ENCODE measurements around the gene ENG.

Gene ENG

GRCh38 chr9:127816362-127816725 lies 38.1 kb downstream of the ENG start:
- H3K4me3 ChIP-seq (ENCODE audit: low read length), result no peak overlapping the region
- H2AFZ ChIP-seq (ENCODE audit: low read depth, low read length), result no peak overlapping the region
- no peaks in the 10 kb centered on the region for H4K20me1 ChIP-seq (ENCODE audit: insufficient read depth, low read length)
- peaks cover 19% of the 10 kb centered on the region for H3K36me3 ChIP-seq (replicated peaks; ENCODE audit: low read depth, low read length)
- no peaks in the 10 kb centered on the region for H3K79me2 ChIP-seq (ENCODE audit: low read length)
- no peaks in the 10 kb centered on the region for H3K4me1 ChIP-seq (ENCODE audit: low read length)
- no peaks in the 10 kb centered on the region for H3K27me3 ChIP-seq (ENCODE audit: low read depth, low read length)
- H3K4me2 ChIP-seq (ENCODE audit: low read length), result no peak overlapping the region
- H3K9ac ChIP-seq (ENCODE audit: low read length), result no peak overlapping the region
- no peaks in the 10 kb centered on the region for H3K9me3 ChIP-seq (ENCODE audit: insufficient read depth, low read length)
- no peak for TF ChIP-seq CTCF (IDR thresholded peaks at IDR 0.05; ENCODE audit: low read depth, low read length)
- TF ChIP-seq EZH2phosphoT487 (IDR thresholded peaks at IDR 0.05; ENCODE audit: low read depth), result no peak
- no peak overlapping the region for H3K27ac ChIP-seq (ENCODE audit: low read length)

- H3K36me3 ChIP-seq (replicated peaks; ENCODE audit: low read depth, low read length), result peaks cover 19% of the 10 kb centered on the region
- no peak for TF ChIP-seq CTCF (IDR thresholded peaks at IDR 0.05; ENCODE audit: low read depth, low read length)
- TF ChIP-seq EZH2phosphoT487 (IDR thresholded peaks at IDR 0.05; ENCODE audit: low read depth), result no peak
- H2AFZ ChIP-seq (ENCODE audit: low read depth, low read length), result no peak overlapping the region
- H4K20me1 ChIP-seq (ENCODE audit: insufficient read depth, low read length), result no peaks in the 10 kb centered on the region
- no peak overlapping the region for H3K9ac ChIP-seq (ENCODE audit: low read length)
- H3K4me1 ChIP-seq (ENCODE audit: low read length), result no peaks in the 10 kb centered on the region
- H3K4me2 ChIP-seq (ENCODE audit: low read length), result no peak overlapping the region
- no peaks in the 10 kb centered on the region for H3K79me2 ChIP-seq (ENCODE audit: low read length)
- no peak overlapping the region for H3K4me3 ChIP-seq (ENCODE audit: low read length)
- no peaks in the 10 kb centered on the region for H3K9me3 ChIP-seq (ENCODE audit: insufficient read depth, low read length)
- H3K27ac ChIP-seq (ENCODE audit: low read length), result no peak overlapping the region
- no peaks in the 10 kb centered on the region for H3K27me3 ChIP-seq (ENCODE audit: low read depth, low read length)
Measured at GRCh38 chr9:127815512-127816361, 38.7 kb downstream of the ENG start.

- TF ChIP-seq EZH2phosphoT487 (IDR thresholded peaks at IDR 0.05; ENCODE audit: low read depth), result no peak
- no peak for TF ChIP-seq CTCF (IDR thresholded peaks at IDR 0.05; ENCODE audit: low read depth, low read length)
- H4K20me1 ChIP-seq (ENCODE audit: insufficient read depth, low read length), result no peaks in the 10 kb centered on the region
- no peaks in the 10 kb centered on the region for H3K79me2 ChIP-seq (ENCODE audit: low read length)
- no peaks in the 10 kb centered on the region for H3K4me1 ChIP-seq (ENCODE audit: low read length)
- H3K9ac ChIP-seq (ENCODE audit: low read length), result no peak overlapping the region
- no peak overlapping the region for H3K27ac ChIP-seq (ENCODE audit: low read length)
- H3K36me3 ChIP-seq (replicated peaks; ENCODE audit: low read depth, low read length), result peaks cover 27% of the 10 kb centered on the region
- no peaks in the 10 kb centered on the region for H3K9me3 ChIP-seq (ENCODE audit: insufficient read depth, low read length)
- no peak overlapping the region for H3K4me3 ChIP-seq (ENCODE audit: low read length)
- no peaks in the 10 kb centered on the region for H3K27me3 ChIP-seq (ENCODE audit: low read depth, low read length)
- no peak overlapping the region for H2AFZ ChIP-seq (ENCODE audit: low read depth, low read length)
- H3K4me2 ChIP-seq (ENCODE audit: low read length), result no peak overlapping the region
Measured at GRCh38 chr9:127814619-127815511, 39.6 kb downstream of the ENG start.

GRCh38 chr9:127813686-127814226 lies 40.7 kb downstream of the ENG start:
- no peak overlapping the region for H3K4me2 ChIP-seq (ENCODE audit: low read length)
- H3K36me3 ChIP-seq (replicated peaks; ENCODE audit: low read depth, low read length), result peaks cover 33% of the 10 kb centered on the region
- TF ChIP-seq CTCF (IDR thresholded peaks at IDR 0.05; ENCODE audit: low read depth, low read length) (no peak), EZH2phosphoT487 (IDR thresholded peaks at IDR 0.05; ENCODE audit: low read depth) (no peak)
- no peaks in the 10 kb centered on the region for H4K20me1 ChIP-seq (ENCODE audit: insufficient read depth, low read length)
- no peak overlapping the region for H2AFZ ChIP-seq (ENCODE audit: low read depth, low read length)
- no peak overlapping the region for H3K4me3 ChIP-seq (ENCODE audit: low read length)
- H3K4me1 ChIP-seq (ENCODE audit: low read length), result no peaks in the 10 kb centered on the region
- H3K9ac ChIP-seq (ENCODE audit: low read length), result no peak overlapping the region
- H3K27ac ChIP-seq (ENCODE audit: low read length), result no peak overlapping the region
- no peaks in the 10 kb centered on the region for H3K27me3 ChIP-seq (ENCODE audit: low read depth, low read length)
- H3K9me3 ChIP-seq (ENCODE audit: insufficient read depth, low read length), result no peaks in the 10 kb centered on the region
- no peaks in the 10 kb centered on the region for H3K79me2 ChIP-seq (ENCODE audit: low read length)
